AG04450 (cell line): ENCODE data around the gene CLEC19A. TPM values are rescaled to one million over a fixed set of nuclear protein-coding genes. Genes with fewer than 3 reads are reported as not detected.

Experiments used
- CTCF ChIA-PET: fragments of 300-600, 350-600 bp; formaldehyde crosslinking; extraction: SDS; loops from one replicate; lab custom pipeline; 2022; ENCODE audit warnings: antibody characterized with exemption, inconsistent platforms; lab: Charles Lee
- POLR2A ChIA-PET: fragments of 350-600 bp; formaldehyde crosslinking; extraction: SDS; loops from one replicate; lab custom pipeline; 2021; ENCODE audit warnings: antibody characterized with exemption, inconsistent platforms; lab: Yijun Ruan, JAX
- DNase-seq: peaks from one replicate; pipeline ENCODE4 v3.0.0-alpha.2; 2011; ENCODE audit warnings: low read depth, low spot score
- H3K27ac ChIP-seq: one replicate; pipeline ENCODE4 v1.5.1; 2012; ENCODE audit warnings: low read depth, low read length, control low read depth
- H3K27me3 ChIP-seq: one replicate; pipeline ENCODE4 v1.6.0; 2012; ENCODE audit warnings: low read length; ENCODE audit not compliant: control insufficient read depth, insufficient read depth
- H3K4me3 ChIP-seq: 2 replicates; pipeline ENCODE4 v1.5.1; 2011; ENCODE audit warnings: mild to moderate bottlenecking, low read depth, low read length, control low read depth
- H3K9me3 ChIP-seq: 2 replicates; pipeline ENCODE4 v1.5.1; 2012; ENCODE audit warnings: low read length; ENCODE audit not compliant: control insufficient read depth, insufficient read depth
- CTCF ChIP-seq: IDR thresholded peaks from 2 replicates; pipeline ENCODE4 v1.5.1; 2011; ENCODE audit warnings: low read depth, low read length, control low read depth, inconsistent platforms
- polyA plus RNA-seq: library from polyadenylated mRNA; depleted of rRNA; stranded (reverse); fragments of >200 nt; gene quantifications from 2 replicates; pipeline ENCODE4 v1.2.3, GENCODE V29; 2011

The CLEC19A gene
- polyA plus RNA-seq, 1 experiment: not detected

GRCh38 chr16:19283637-19284036, 1.9 kb upstream of the CLEC19A start:
- CTCF ChIA-PET: no interaction called here
- Histone ChIP-seq H3K4me3 (no peak overlapping the region), H3K27ac (no peak overlapping the region), H3K9me3 (no peaks in the 10 kb centered on the region; the same call in 1 of the 2 replicates), H3K27me3 (no peaks in the 10 kb centered on the region)
- no peak for DNase-seq
- TF ChIP-seq CTCF: no peak
- POLR2A ChIA-PET: no interaction called here

- no peak for DNase-seq
- ChIA-PET CTCF (no interaction called here), POLR2A (no interaction called here)
Measured at GRCh38 chr16:19284207-19284606, 1.3 kb upstream of the CLEC19A start.

DNA sequence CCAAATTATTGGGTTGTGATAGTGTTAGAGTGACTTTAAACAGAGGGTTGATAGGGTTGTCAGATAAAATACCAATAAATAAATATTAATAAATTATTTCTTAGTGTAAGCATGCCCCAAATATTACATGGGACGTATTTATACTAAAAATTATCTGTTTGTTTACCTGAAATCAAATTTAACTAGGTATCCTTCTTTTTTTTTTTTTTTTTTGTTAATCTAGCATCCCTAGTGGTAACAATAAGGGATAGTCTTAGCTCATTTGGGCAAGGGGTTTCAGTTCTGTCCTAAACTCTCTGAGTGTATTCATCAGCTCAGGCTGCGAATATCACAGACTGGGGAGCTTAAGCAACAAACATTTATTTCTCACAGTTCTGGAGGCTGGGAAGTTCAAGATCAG, 1.3 kb downstream of the CLEC19A start:
- ChIA-PET CTCF (no interaction called here), POLR2A (no interaction called here)
- no peak overlapping the region for H3K27ac ChIP-seq
- no peaks in the 10 kb centered on the region for H3K27me3 ChIP-seq
- no peak for TF ChIP-seq CTCF
- DNase-seq: no peak
- no peaks in the 10 kb centered on the region for H3K9me3 ChIP-seq
- no peak overlapping the region for H3K4me3 ChIP-seq

More at GRCh38 chr16:19284207-19284606, 1.3 kb upstream of the CLEC19A start:
- TF ChIP-seq CTCF: no peak
- no peak overlapping the region for H3K27ac ChIP-seq
- no peak overlapping the region for H3K4me3 ChIP-seq
- no peaks in the 10 kb centered on the region for H3K27me3 ChIP-seq
- H3K9me3 ChIP-seq: no peaks in the 10 kb centered on the region; the same call in 1 of the 2 replicates

GRCh38 chr16:19287241-19287640, 1.7 kb downstream of the CLEC19A start:
- Histone ChIP-seq H3K9me3 (no peaks in the 10 kb centered on the region), H3K27me3 (no peaks in the 10 kb centered on the region), H3K27ac (no peak overlapping the region), H3K4me3 (no peak overlapping the region)
- CTCF ChIA-PET: no interaction called here
- TF ChIP-seq CTCF: no peak
- no peak for DNase-seq
- POLR2A ChIA-PET: no interaction called here

- CTCF ChIA-PET: no interaction called here
Measured at GRCh38 chr16:19288872-19289799, 3.6 kb downstream of the CLEC19A start.

More at GRCh38 chr16:19288872-19289799, 3.6 kb downstream of the CLEC19A start:
- no peak overlapping the region for H3K4me3 ChIP-seq
- no peaks in the 10 kb centered on the region for H3K27me3 ChIP-seq
- TF ChIP-seq CTCF: no peak
- DNase-seq: no peak
- H3K9me3 ChIP-seq: no peaks in the 10 kb centered on the region
- H3K27ac ChIP-seq: no peak overlapping the region
- POLR2A ChIA-PET: no interaction called here
